ENCODE measurements around the gene ZNF879. TPM values are rescaled to one million over a fixed set of nuclear protein-coding genes. Genes with fewer than 3 reads are reported as not detected.

The ZNF879 gene
- total RNA-seq = 2.9 TPM
- polyA plus RNA-seq = 1 to 10 TPM; 1.7 to 4.3 (median 2.9) TPM

GRCh38 chr5:179023528-179024189, at the start of gene ZNF879:
Gene ZNF879, plus strand, starts transcription at chr5:179023804. Its CDS starts 1,201 bp downstream, at chr5:179025005.
- Mint-ChIP-seq H3K36me3 (peaks cover 24% of the 10 kb centered on the region), H3K27me3 (no peaks in the 10 kb centered on the region), H3K4me1 (peaks cover 4 to 18% (median 6%) of the 10 kb centered on the region in 4 donors), H3K27ac (peak within 1 kb of the TSS; percentile 85 to 96 (median 92)), H3K4me3 (peak within 1 kb of the TSS; percentile 94 to 97 (median 96)), H3K9me3 (peaks cover 0 to 26% (median 7%) of the 10 kb centered on the region in 7 donors)
- peaks cover 24% of the 10 kb centered on the region for H3K36me3 ChIP-seq (ENCODE audit: control insufficient read depth, insufficient read depth, low read length)
- DNase-seq (peak; percentile 84 to 95 (median 93)), ATAC-seq (ENCODE audit: low read depth in 2 of 2) (peak; percentile 90 to 94)
- H3K9me3 ChIP-seq (ENCODE audit: control insufficient read depth in 2 of 2, low read length in 2 of 2) = peaks cover 20 to 24% of the 10 kb centered on the region in 2 experiments
- H3K27me3 ChIP-seq (ENCODE audit: control insufficient read depth, insufficient read depth, low read length) = no peaks in the 10 kb centered on the region
- peak within 1 kb of the TSS; percentile 87 for H3K4me3 ChIP-seq (ENCODE audit: low read depth, low read length)
- peak within 1 kb of the TSS; percentile 75 for H3K27ac ChIP-seq (ENCODE audit: insufficient read depth, low read length, poor library complexity, severe bottlenecking)
- H3K4me1 ChIP-seq (ENCODE audit: control insufficient read depth, insufficient read depth, low read length, poor library complexity, severe bottlenecking) = peaks cover 14% of the 10 kb centered on the region

- Mint-ChIP-seq H3K27ac (no peak overlapping the region), H3K4me3 (no peak overlapping the region), H3K36me3 (no peaks in the 10 kb centered on the region), H3K4me1 (no peaks in the 10 kb centered on the region), H3K27me3 (no peaks in the 10 kb centered on the region), H3K9me3 (peaks cover 0 to 43% (median 14%) of the 10 kb centered on the region in 7 donors)
- H3K9me3 ChIP-seq (ENCODE audit: control insufficient read depth in 2 of 2, low read length in 2 of 2) = peaks cover 17 to 45% of the 10 kb centered on the region in 2 experiments
- H3K4me3 ChIP-seq (ENCODE audit: low read depth, low read length) = no peak overlapping the region
- no peaks in the 10 kb centered on the region for H3K27me3 ChIP-seq (ENCODE audit: control insufficient read depth, insufficient read depth, low read length)
- no peak overlapping the region for H3K27ac ChIP-seq (ENCODE audit: insufficient read depth, low read length, poor library complexity, severe bottlenecking)
- ATAC-seq (ENCODE audit: low read depth in 2 of 2) = no peak
- no peaks in the 10 kb centered on the region for H3K36me3 ChIP-seq (ENCODE audit: control insufficient read depth, insufficient read depth, low read length)
- no peaks in the 10 kb centered on the region for H3K4me1 ChIP-seq (ENCODE audit: control insufficient read depth, insufficient read depth, low read length, poor library complexity, severe bottlenecking)
- no peak for DNase-seq
These were observed 42.2 kb upstream of the ZNF879 start for GRCh38 chr5:178981381-178981780.

- H3K27ac ChIP-seq (ENCODE audit: insufficient read depth, low read length, poor library complexity, severe bottlenecking) = no peak overlapping the region
- ATAC-seq (ENCODE audit: low read depth in 2 of 2) (no peak), DNase-seq (no peak)
- no peaks in the 10 kb centered on the region for H3K36me3 Mint-ChIP-seq
- no peaks in the 10 kb centered on the region for H3K4me1 Mint-ChIP-seq
- no peak overlapping the region for H3K4me3 ChIP-seq (ENCODE audit: low read depth, low read length)
- H3K9me3 Mint-ChIP-seq = peaks cover 0 to 42% (median 12%) of the 10 kb centered on the region in 7 donors
- no peaks in the 10 kb centered on the region for H3K4me1 ChIP-seq (ENCODE audit: control insufficient read depth, insufficient read depth, low read length, poor library complexity, severe bottlenecking)
- peaks cover 14 to 45% of the 10 kb centered on the region in 2 experiments for H3K9me3 ChIP-seq (ENCODE audit: control insufficient read depth in 2 of 2, low read length in 2 of 2)
- H3K27me3 ChIP-seq (ENCODE audit: control insufficient read depth, insufficient read depth, low read length) = no peaks in the 10 kb centered on the region
- no peaks in the 10 kb centered on the region for H3K36me3 ChIP-seq (ENCODE audit: control insufficient read depth, insufficient read depth, low read length)
- H3K27ac Mint-ChIP-seq = no peak overlapping the region
- H3K4me3 Mint-ChIP-seq = no peak overlapping the region
- H3K27me3 Mint-ChIP-seq = no peaks in the 10 kb centered on the region
These were observed 40.7 kb upstream of the ZNF879 start for GRCh38 chr5:178982941-178983340.

- Histone ChIP-seq H3K4me1 (ENCODE audit: control insufficient read depth, insufficient read depth, low read length, poor library complexity, severe bottlenecking) (no peaks in the 10 kb centered on the region), H3K9me3 (ENCODE audit: control insufficient read depth in 2 of 2, low read length in 2 of 2) (peaks cover 11 to 43% of the 10 kb centered on the region in 2 experiments), H3K27ac (ENCODE audit: insufficient read depth, low read length, poor library complexity, severe bottlenecking) (no peak overlapping the region), H3K4me3 (ENCODE audit: low read depth, low read length) (no peak overlapping the region), H3K27me3 (ENCODE audit: control insufficient read depth, insufficient read depth, low read length) (no peaks in the 10 kb centered on the region), H3K36me3 (ENCODE audit: control insufficient read depth, insufficient read depth, low read length) (no peaks in the 10 kb centered on the region)
- Mint-ChIP-seq H3K9me3 (peaks cover 0 to 44% (median 6%) of the 10 kb centered on the region in 7 donors), H3K27ac (no peak overlapping the region), H3K4me3 (no peak overlapping the region), H3K4me1 (no peaks in the 10 kb centered on the region), H3K36me3 (no peaks in the 10 kb centered on the region), H3K27me3 (no peaks in the 10 kb centered on the region)
- ATAC-seq (ENCODE audit: low read depth in 2 of 2) = no peak
- no peak for DNase-seq
These were observed 39.9 kb upstream of the ZNF879 start for GRCh38 chr5:178983728-178984127.

GRCh38 chr5:178984145-178985072, 39.2 kb upstream of the ZNF879 start:
- Mint-ChIP-seq H3K4me3 (no peak overlapping the region), H3K4me1 (no peaks in the 10 kb centered on the region), H3K9me3 (peaks cover 0 to 42% (median 4%) of the 10 kb centered on the region in 7 donors), H3K27ac (no peak overlapping the region), H3K36me3 (no peaks in the 10 kb centered on the region), H3K27me3 (no peaks in the 10 kb centered on the region)
- ATAC-seq (ENCODE audit: low read depth in 2 of 2) (no peak), DNase-seq (no peak)
- peaks cover 6 to 36% of the 10 kb centered on the region in 2 experiments for H3K9me3 ChIP-seq (ENCODE audit: control insufficient read depth in 2 of 2, low read length in 2 of 2)
- H3K27ac ChIP-seq (ENCODE audit: insufficient read depth, low read length, poor library complexity, severe bottlenecking) = no peak overlapping the region
- no peak overlapping the region for H3K4me3 ChIP-seq (ENCODE audit: low read depth, low read length)
- H3K4me1 ChIP-seq (ENCODE audit: control insufficient read depth, insufficient read depth, low read length, poor library complexity, severe bottlenecking) = no peaks in the 10 kb centered on the region
- no peaks in the 10 kb centered on the region for H3K27me3 ChIP-seq (ENCODE audit: control insufficient read depth, insufficient read depth, low read length)
- H3K36me3 ChIP-seq (ENCODE audit: control insufficient read depth, insufficient read depth, low read length) = no peaks in the 10 kb centered on the region

GRCh38 chr5:178986326-178986960, 37.2 kb upstream of the ZNF879 start:
- no peak for DNase-seq
- H3K4me1 Mint-ChIP-seq = no peaks in the 10 kb centered on the region
- no peaks in the 10 kb centered on the region for H3K36me3 ChIP-seq (ENCODE audit: control insufficient read depth, insufficient read depth, low read length)
- H3K27me3 ChIP-seq (ENCODE audit: control insufficient read depth, insufficient read depth, low read length) = no peaks in the 10 kb centered on the region
- no peaks in the 10 kb centered on the region for H3K27me3 Mint-ChIP-seq
- peaks cover 0 to 28% (median 3%) of the 10 kb centered on the region in 7 donors for H3K9me3 Mint-ChIP-seq
- H3K36me3 Mint-ChIP-seq = no peaks in the 10 kb centered on the region
- no peak overlapping the region for H3K27ac Mint-ChIP-seq
- no peak overlapping the region for H3K27ac ChIP-seq (ENCODE audit: insufficient read depth, low read length, poor library complexity, severe bottlenecking)
- H3K4me1 ChIP-seq (ENCODE audit: control insufficient read depth, insufficient read depth, low read length, poor library complexity, severe bottlenecking) = no peaks in the 10 kb centered on the region
- no peak overlapping the region for H3K4me3 ChIP-seq (ENCODE audit: low read depth, low read length)
- peaks cover 3 to 38% of the 10 kb centered on the region in 2 experiments for H3K9me3 ChIP-seq (ENCODE audit: control insufficient read depth in 2 of 2, low read length in 2 of 2)
- H3K4me3 Mint-ChIP-seq = no peak overlapping the region
- ATAC-seq (ENCODE audit: low read depth in 2 of 2) = no peak

GRCh38 chr5:178988436-178989220, 35.0 kb upstream of the ZNF879 start:
- Histone ChIP-seq H3K27me3 (ENCODE audit: control insufficient read depth, insufficient read depth, low read length) (no peaks in the 10 kb centered on the region), H3K4me1 (ENCODE audit: control insufficient read depth, insufficient read depth, low read length, poor library complexity, severe bottlenecking) (no peaks in the 10 kb centered on the region), H3K9me3 (ENCODE audit: control insufficient read depth in 2 of 2, low read length in 2 of 2) (peaks cover 3 to 28% of the 10 kb centered on the region in 2 experiments), H3K36me3 (ENCODE audit: control insufficient read depth, insufficient read depth, low read length) (no peaks in the 10 kb centered on the region), H3K4me3 (ENCODE audit: low read depth, low read length) (no peak overlapping the region), H3K27ac (ENCODE audit: insufficient read depth, low read length, poor library complexity, severe bottlenecking) (no peak overlapping the region)
- no peak for DNase-seq
- Mint-ChIP-seq H3K4me1 (peaks cover 0 to 1% (median 0%) of the 10 kb centered on the region in 4 donors), H3K9me3 (peaks cover 0 to 18% (median 3%) of the 10 kb centered on the region in 7 donors), H3K27me3 (peaks cover 4% of the 10 kb centered on the region), H3K36me3 (no peaks in the 10 kb centered on the region), H3K4me3 (no peak overlapping the region), H3K27ac (no peak overlapping the region)
- no peak for ATAC-seq (ENCODE audit: low read depth in 2 of 2)
